Upper lobe of left lung (tissue), 4 donors: Measurements from ENCODE around the gene RASA3.

Experiments used
- EP300 ChIP-seq, 4 donors: sonication (generic); formaldehyde crosslinking; IDR thresholded peaks; one replicate each; pipeline ENCODE4 v1.5.1; 2017; ENCODE audit warnings: antibody characterized with exemption in 4 of 4, control low read depth in 2 of 4
- POLR2AphosphoS5 ChIP-seq, 2 donors: sonication (generic); formaldehyde crosslinking; IDR thresholded peaks; one replicate each; pipeline ENCODE4 v1.5.1; 2017; ENCODE audit warnings: antibody characterized with exemption in 2 of 2
- TF ChIP-seq, protein P1 (sequence below), 6 experiments: fragments of 450-650 bp in 4 of 6; fragments of 200-600 bp in 2 of 6; sonication (generic) in 2 of 6; IDR thresholded peaks; one replicate each; pipeline ENCODE4 v1.5.1; 2016 to 2019; ENCODE audit warnings: antibody characterized with exemption in 6 of 6

DNA sequence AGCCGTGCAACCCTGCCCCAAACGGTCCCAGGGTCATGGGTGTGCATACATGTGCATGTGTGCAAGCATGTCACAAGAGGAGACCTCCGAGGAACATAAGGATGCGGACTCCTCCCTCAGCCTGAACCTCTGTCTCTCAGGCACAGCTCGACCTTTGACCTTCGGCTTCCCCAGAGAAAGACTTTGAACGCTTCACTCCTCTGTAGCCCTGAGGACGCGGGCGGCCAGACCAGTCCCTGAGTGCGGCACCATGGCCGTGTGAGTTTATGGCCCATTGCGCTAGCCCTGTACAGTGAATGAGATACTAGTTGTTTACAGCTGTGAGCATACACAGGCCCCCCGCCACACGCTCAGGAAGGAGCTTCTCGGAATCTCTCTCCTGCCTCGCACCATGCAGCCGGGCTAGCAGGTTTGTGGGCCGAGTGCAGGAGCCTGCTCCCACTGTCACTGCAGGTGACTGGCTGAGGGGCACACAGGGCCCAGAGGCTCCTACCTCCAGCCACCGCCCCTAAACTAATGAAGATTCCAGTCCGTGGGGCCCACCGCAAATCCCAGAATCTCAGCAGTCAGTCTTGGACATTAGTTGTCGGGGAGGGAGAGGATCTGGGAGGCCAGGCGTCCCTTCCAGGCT is 10.8 kb downstream of the RASA3 start:
- TF ChIP-seq POLR2AphosphoS5 (IDR thresholded peaks at IDR 0.05) (no peak), EP300 (IDR thresholded peaks at IDR 0.05) (no peak)
- TF ChIP-seq, protein P1, sequence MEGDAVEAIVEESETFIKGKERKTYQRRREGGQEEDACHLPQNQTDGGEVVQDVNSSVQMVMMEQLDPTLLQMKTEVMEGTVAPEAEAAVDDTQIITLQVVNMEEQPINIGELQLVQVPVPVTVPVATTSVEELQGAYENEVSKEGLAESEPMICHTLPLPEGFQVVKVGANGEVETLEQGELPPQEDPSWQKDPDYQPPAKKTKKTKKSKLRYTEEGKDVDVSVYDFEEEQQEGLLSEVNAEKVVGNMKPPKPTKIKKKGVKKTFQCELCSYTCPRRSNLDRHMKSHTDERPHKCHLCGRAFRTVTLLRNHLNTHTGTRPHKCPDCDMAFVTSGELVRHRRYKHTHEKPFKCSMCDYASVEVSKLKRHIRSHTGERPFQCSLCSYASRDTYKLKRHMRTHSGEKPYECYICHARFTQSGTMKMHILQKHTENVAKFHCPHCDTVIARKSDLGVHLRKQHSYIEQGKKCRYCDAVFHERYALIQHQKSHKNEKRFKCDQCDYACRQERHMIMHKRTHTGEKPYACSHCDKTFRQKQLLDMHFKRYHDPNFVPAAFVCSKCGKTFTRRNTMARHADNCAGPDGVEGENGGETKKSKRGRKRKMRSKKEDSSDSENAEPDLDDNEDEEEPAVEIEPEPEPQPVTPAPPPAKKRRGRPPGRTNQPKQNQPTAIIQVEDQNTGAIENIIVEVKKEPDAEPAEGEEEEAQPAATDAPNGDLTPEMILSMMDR (IDR thresholded peaks at IDR 0.05), result no peak
